ENCODE measurements around the gene PTPRE.
A peak's percentile ranks its signal among the peaks of the same experiment; 100 is the strongest.

PTPRE gene

GRCh38 chr10:128063736-128064107, 156.8 kb downstream of the PTPRE start:
- no peak for DNase-seq

GRCh38 chr10:128064108-128064969, 157.4 kb downstream of the PTPRE start:
- DNase-seq, result peak in 1 of 2 experiments; percentile 7

DNA sequence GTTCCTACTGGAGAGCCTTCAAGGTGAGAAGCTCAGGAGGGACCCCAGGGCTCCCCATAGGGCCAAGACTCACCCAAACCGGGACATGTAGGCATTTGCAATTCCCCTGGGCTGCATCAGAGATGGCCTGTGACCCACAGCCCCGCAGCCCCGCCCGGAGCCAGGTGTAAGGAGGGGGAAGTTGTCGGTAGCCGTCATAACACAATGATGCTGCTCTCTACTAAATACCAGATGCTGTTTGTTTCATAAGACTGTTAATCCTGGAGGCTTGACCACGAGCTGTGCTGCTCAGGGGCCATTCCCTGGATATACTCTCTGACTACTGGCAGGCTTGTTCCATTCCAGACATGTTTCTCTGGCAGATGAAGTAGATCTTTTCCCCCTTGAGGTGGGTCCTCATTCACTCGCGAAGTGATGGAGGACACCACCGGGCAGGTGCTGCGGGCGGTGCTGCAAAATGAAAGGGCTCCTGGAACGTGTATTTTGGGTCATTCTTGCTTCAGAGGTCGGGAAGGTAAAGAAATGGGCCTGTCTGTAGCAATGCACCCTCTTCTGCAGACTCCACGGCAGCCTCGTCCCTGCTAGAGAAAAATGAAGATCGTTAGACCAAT, 158.2 kb downstream of the PTPRE start:
- peak; percentile 10 to 28 for DNase-seq

GRCh38 chr10:128065881-128066534, 159.1 kb downstream of the PTPRE start:
- no peak for DNase-seq

DNA sequence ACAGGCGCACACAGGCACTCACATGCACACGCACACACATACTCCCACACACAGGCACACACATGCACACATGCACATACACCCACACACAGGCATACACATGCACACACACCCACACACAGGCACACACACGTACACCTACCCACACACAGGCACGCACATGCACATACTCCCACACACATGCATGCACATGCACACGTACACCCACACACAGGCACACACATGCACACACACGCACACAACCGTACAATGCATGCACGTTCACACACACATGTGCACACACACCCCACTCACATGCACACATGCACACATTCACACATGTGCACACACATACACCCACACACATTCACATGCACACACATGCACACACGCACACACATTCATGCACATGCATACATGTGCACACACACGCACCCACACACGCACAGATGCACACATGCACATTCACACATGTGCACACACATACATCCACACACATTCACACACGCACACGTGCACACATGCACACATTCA, 160.0 kb downstream of the PTPRE start:
- DNase-seq, result no peak

GRCh38 chr10:128067691-128068397, 160.9 kb downstream of the PTPRE start:
- no peak for DNase-seq

DNA sequence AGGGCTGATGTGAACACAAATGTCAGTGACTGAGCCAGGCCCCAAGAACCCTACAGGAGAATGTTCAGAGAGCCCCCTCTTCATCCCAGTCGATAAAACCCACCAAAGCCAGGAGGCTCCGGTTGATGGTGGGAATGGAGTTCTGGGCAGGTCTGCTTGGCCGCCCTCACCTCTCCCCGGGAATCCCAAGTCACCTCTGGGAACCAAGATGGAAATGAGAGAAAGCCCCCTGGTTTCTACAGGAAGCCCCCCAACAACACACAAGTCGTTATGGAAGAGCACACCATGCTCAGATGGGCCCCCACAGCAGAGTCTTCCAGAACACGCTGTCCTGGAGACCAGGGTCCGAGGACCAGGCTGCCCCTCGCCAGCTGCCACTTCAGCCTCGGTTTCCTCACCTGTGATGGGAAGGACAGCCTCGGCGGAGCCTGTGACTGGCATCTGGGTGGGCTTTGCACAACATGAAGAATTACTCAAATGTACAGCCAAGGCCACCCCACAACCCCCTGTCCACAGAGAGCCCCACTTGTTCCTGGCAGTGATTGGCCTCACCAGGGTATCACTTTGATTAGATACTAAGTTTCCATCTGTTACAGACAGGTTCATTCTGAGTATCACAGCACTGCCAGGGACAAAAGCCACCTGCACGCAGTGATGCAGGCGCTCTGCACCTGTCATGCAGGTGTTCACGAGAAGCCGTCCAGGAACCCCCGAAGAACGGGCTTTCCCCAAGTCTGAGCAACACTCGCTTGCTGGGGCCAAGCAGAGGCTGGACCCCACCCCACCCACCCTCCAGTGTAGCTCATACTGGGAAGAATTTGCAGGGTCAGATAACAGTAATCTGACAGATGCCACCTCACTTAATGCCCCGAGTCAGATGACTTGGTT, 161.7 kb downstream of the PTPRE start:
- peak in 1 of 2 experiments; percentile 23 for DNase-seq

DNA sequence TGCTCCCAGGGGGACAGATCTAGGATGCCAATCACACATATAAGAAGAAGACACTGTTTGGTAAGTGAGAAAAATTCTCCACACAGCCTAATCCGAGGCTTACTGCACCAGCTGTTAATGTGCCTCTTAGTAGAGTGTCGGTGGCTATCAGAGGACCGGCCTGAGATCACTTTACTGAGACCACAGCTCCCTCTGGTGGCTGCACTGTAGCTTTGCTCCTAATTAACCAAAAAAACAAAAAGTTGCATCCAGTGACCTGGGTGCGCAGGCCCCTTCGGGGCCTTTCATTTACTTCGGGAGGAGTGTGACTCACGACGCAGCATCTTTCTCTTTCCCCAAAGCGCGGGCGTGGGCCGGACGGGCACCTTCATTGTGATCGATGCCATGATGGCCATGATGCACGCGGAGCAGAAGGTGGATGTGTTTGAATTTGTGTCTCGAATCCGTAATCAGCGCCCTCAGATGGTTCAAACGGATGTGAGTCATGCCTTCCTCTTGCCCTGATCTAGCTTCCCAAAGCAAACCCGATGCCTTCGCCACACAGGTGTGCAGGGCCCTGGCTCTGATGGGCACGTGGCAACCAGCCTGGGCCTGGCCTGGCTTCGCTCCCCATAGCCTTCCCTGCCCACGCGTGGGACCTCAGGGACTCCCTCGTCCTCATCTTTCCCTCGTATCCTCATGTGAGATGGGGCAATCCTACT, 162.6 kb downstream of the PTPRE start:
- peak; percentile 61 to 82 for DNase-seq

DNA sequence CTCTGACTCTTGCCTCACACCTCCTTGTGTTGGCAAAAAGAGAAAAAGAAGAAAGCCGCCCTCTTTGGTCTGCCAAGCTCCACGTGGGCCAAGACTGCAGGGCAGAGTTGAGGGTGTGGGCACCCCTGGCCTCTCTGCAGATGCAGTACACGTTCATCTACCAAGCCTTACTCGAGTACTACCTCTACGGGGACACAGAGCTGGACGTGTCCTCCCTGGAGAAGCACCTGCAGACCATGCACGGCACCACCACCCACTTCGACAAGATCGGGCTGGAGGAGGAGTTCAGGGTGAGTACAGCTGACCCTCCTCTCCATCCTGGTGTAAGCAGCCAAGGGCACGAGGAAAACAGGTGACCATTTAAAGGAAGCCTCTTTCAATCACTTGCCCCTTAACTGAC, 163.3 kb downstream of the PTPRE start:
- DNase-seq, result no peak

DNA sequence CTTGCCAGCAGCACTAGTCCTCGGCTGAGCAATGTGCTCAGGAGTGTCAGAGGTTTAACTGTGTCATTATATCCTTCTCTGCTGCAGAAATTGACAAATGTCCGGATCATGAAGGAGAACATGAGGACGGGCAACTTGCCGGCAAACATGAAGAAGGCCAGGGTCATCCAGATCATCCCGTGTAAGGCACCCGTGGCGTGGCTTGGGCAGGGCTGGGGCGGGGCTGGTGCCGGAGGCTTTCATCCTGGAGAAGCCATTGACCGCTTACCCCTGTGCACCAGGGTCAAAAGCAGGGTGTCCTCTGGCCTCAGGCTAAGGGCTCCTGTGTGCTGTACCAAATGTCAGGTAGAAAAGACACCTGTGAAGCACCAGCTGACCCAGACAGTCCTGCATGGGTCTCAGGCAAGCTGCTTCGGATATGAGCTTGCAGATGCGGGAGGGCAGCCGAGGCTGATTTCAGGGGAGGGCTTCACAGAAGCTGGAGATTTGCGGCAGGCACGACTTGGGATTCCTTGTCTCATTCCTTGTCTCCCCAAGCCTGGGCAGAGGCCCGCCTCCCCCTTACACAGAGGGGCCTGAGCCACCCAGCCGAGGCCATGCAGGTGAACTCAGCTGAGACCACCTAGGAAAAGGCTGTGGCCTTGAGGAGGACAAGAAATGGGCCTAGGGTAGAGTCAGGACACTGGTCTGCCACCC, 164.0 kb downstream of the PTPRE start:
- no peak for DNase-seq

DNA sequence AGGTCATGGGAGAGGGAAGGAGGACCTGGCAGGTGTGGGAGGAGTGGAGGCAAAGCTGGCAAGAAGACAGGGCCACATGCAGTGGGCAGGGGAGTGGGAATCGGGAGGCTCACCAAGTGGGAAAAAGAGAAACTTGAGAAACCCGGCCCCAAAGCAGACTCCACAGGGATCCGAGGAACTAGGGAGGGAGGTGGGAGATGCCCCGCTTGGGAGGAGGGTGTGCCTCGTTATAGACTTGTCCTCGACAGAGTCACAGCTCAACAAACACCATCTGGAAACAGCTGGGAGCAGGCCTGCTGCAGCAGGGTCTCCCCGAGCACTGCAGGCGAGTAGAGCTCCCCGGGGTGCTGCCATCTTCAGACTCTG, 164.5 kb downstream of the PTPRE start:
- DNase-seq, result no peak

GRCh38 chr10:128072046-128072445, 165.1 kb downstream of the PTPRE start:
- DNase-seq, result no peak

DNA sequence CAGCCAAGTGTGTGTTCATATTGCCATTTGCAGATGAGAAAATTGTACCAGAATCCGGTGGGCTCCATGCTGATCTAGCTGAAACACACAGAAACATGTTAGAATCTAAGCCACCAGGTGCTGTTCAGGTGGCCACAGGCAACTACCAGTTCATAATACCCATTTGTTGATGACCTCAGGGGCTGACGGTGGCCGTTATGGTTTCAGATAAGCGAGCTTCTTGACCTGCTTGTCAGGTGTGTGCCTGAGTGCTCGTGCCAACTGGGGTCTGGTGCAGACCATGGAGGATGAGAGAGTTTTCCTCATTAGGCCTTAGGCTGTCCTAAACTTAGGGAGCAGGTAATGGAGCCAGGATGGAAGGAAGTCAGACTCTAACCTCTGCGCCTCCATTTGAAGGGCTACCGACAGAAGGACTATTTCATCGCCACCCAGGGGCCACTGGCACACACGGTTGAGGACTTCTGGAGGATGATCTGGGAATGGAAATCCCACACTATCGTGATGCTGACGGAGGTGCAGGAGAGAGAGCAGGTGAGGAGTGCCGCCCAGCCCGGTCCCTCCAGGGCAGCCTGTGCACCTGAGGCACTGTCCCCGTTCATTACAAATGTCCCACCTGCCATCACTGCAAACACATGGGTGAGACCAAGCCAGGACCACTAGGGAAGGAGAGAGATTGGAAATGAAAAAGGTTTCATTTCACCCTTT, 166.2 kb downstream of the PTPRE start:
- DNase-seq, result no peak

- no peak for DNase-seq
Observed at GRCh38 chr10:128073890-128074289, 167.0 kb downstream of the PTPRE start.

DNA sequence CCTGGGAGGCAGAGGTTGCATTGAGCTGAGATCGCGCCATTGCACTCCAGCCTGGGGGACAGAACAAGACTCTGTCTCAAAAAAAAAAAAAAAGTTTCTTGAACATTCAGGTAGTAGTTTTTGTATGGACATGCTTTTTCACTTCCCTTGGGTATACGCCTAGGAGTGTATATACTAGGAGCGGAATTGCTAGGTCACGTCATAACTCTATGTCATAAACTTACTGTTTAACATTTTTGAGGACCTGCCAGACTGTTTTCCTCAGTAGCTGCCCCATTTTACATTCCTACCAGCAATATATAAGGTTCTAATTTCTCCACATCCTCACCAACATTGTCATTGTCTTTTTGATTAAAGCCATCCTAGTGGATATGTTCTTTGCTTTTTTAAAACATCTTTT, 167.7 kb downstream of the PTPRE start:
- no peak for DNase-seq

GRCh38 chr10:128077155-128077875, 170.4 kb downstream of the PTPRE start:
- no peak for DNase-seq

GRCh38 chr10:128078136-128078969, 171.4 kb downstream of the PTPRE start:
- peak in 1 of 2 experiments; percentile 17 for DNase-seq

DNA sequence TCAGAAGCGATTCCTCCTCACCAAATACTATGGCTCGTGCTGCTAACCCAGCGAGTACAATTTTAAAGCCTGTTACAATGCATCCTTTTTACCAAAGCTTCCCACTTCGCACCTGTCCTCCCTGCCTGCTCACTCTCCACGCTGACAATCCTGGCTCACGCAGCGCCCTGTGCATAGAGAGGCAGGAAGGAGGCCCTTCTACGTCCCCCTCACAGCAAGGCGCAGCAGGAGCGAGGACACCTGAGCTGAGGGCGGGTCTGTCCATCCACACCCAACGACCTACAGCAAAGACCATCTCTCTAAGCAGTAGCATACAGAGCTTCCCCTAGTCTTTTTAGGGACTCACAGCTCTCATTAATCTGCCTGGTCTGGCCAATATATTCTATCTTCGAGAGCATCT, 173.3 kb downstream of the PTPRE start:
- no peak for DNase-seq

Measured in NCI-H524 (cell line).